K562 (cell line): ENCODE measurements around the gene CIAPIN1. TPM values are rescaled to one million over a fixed set of nuclear protein-coding genes. Genes with fewer than 3 reads are reported as not detected.

Experiments
- ATAC-seq: fragments of 200-7000 bp; cut with Tn5 transposase; 3 replicates; pipeline ENCODE4 v1.9.1; 2020; ENCODE audit warnings: moderate library complexity
- BruUV-seq: library from RNA; stranded (reverse); fragments of 400-500 nt; replicated peaks from 2 replicates; lab custom pipeline; 2021; lab: Mats Ljungman, UMichigan
- CTCF ChIA-PET: fragments of 300-600 bp; formaldehyde crosslinking; extraction: SDS; loops from one replicate; lab custom pipeline; 2021; ENCODE audit warnings: low intra/inter-chr PET ratio; lab: Yijun Ruan, JAX
- POLR2A ChIA-PET: fragments of 300-600, 350-650 bp; sonication (Branson Sonifier 250); formaldehyde crosslinking; extraction: SDS; loops from one replicate; lab custom pipeline; 2021; ENCODE audit warnings: antibody characterized with exemption, inconsistent platforms; lab: Yijun Ruan, JAX
- DNase-seq, 4 experiments: peaks; one replicate each; pipeline versions ENCODE4 v3.0.0 to v3.0.0-alpha.2; 2011 to 2018; ENCODE audit warnings: low spot score in 3 of 4, mixed read lengths in 3 of 4; ENCODE audit errors: extremely low read depth in 1 of 4
- FAIRE-seq: peaks from 2 replicates; lab custom pipeline; 2011; peaks lifted over from hg19 to GRCh38; lab: Jason Lieb, UNC
- H2AFZ ChIP-seq: 2 replicates; pipeline ENCODE4 v1.6.0; 2011; ENCODE audit warnings: low read depth, low read length, control low read depth, inconsistent platforms
- H3K27ac ChIP-seq: fragments of 200-600 bp; 3 replicates; pipeline ENCODE4 v1.8.0; 2011; ENCODE audit warnings: low read depth, mild to moderate bottlenecking, control low read depth, inconsistent platforms, low read length, moderate library complexity, mixed read lengths; ENCODE audit errors: extremely low read depth
- H3K27me3 ChIP-seq, 2 experiments: fragments of 300-600 bp in 1 of 2; 2 replicates in 1 of 2; 3 replicates in 1 of 2; pipeline versions ENCODE4 v1.6.0 to v1.8.0; 2011; ENCODE audit warnings: inconsistent platforms in 2 of 2, low read length in 2 of 2, mild to moderate bottlenecking in 1 of 2, mixed read lengths in 1 of 2, moderate library complexity in 1 of 2; ENCODE audit not compliant: control insufficient read depth in 2 of 2, insufficient read depth in 2 of 2
- H3K36me3 ChIP-seq: fragments of 300-600 bp; 3 replicates; pipeline ENCODE4 v1.8.0; 2011; ENCODE audit warnings: mild to moderate bottlenecking, low read length, inconsistent platforms; ENCODE audit not compliant: control insufficient read depth, insufficient read depth
- H3K4me1 ChIP-seq, 2 experiments: fragments of 200-600 bp in 1 of 2; replicated peaks in 1 of 2; 2 replicates in 1 of 2; 3 replicates in 1 of 2; pipeline versions ENCODE4 v1.5.1 to v1.8.0; 2011; ENCODE audit warnings: inconsistent platforms in 2 of 2, low read length in 2 of 2, mild to moderate bottlenecking in 1 of 2, mixed read lengths in 1 of 2, moderate library complexity in 1 of 2; ENCODE audit not compliant: control insufficient read depth in 2 of 2, insufficient read depth in 2 of 2
- H3K4me2 ChIP-seq: 2 replicates; pipeline ENCODE4 v1.6.1; 2011; ENCODE audit warnings: low read length, control low read depth, inconsistent platforms, mixed read lengths; ENCODE audit not compliant: insufficient read depth
- H3K4me3 ChIP-seq: fragments of 200-600 bp; sonication (generic), shearing (Covaris generic); 2 replicates; pipeline ENCODE4 v1.5.1; 2016; ENCODE audit warnings: control low read depth, inconsistent platforms
- H3K79me2 ChIP-seq: fragments of 200-600 bp; 3 replicates; pipeline ENCODE4 v1.8.0; 2011; ENCODE audit warnings: low read length, inconsistent platforms; ENCODE audit not compliant: control insufficient read depth, insufficient read depth
- H3K9ac ChIP-seq, 2 experiments: 2 replicates each; pipeline versions ENCODE4 v1.6.0 to v1.6.1; 2011; ENCODE audit warnings: low read depth in 2 of 2, low read length in 2 of 2, control low read depth in 1 of 2, inconsistent platforms in 1 of 2, mild to moderate bottlenecking in 1 of 2, mixed read lengths in 1 of 2; ENCODE audit not compliant: insufficient read depth in 1 of 2
- H3K9me1 ChIP-seq: one replicate; pipeline ENCODE4 v1.6.0; 2011; ENCODE audit warnings: inconsistent platforms, mild to moderate bottlenecking, low read length, moderate library complexity; ENCODE audit not compliant: control insufficient read depth, insufficient read depth
- H3K9me3 ChIP-seq: replicated peaks from 2 replicates; pipeline ENCODE4 v1.5.1; 2011; ENCODE audit warnings: low read depth, low read length, inconsistent platforms; ENCODE audit not compliant: control insufficient read depth, insufficient read depth
- H4K20me1 ChIP-seq: replicated peaks from 2 replicates; pipeline ENCODE4 v1.6.1; 2011; ENCODE audit warnings: low read length, inconsistent platforms, mixed read lengths; ENCODE audit not compliant: control insufficient read depth, insufficient read depth
- ASH1L ChIP-seq: fragments of 450-650 bp; IDR thresholded peaks from 2 replicates; pipeline ENCODE4 v1.6.1; 2018; ENCODE audit warnings: borderline replicate concordance, mild to moderate bottlenecking, low read depth; ENCODE audit not compliant: partially characterized antibody
- ELF1 ChIP-seq: fragments of 200-800 bp; sonication (Bioruptor generic); IDR thresholded peaks from 2 replicates; pipeline ENCODE4 v1.6.1; 2016; ENCODE audit warnings: missing genetic modification characterization, missing compliant biosample characterization
- MAZ ChIP-seq, 2 experiments: fragments of 450-650 bp in 1 of 2; sonication (generic) in 1 of 2; formaldehyde crosslinking; IDR thresholded peaks in 1 of 2; conservative IDR thresholded peaks in 1 of 2; 2 replicates each; pipeline versions ENCODE4 v1.4.0 to v1.5.0; 2020; ENCODE audit warnings: mild to moderate bottlenecking in 1 of 2, missing genetic modification reagents in 1 of 2
- MYC ChIP-seq, 2 experiments: fragments of 250-450 bp in 1 of 2; sonication (Bioruptor Pico) in 1 of 2; IDR thresholded peaks; 2 replicates each; pipeline versions ENCODE4 v1.5.1 to v1.6.1; 2012 to 2021; ENCODE audit warnings: low read depth in 2 of 2, borderline replicate concordance in 1 of 2, improper control_type of control experiment in 1 of 2, low read length in 1 of 2, mild to moderate bottlenecking in 1 of 2, moderate library complexity in 1 of 2
- NRF1 ChIP-seq, 2 experiments: fragments of 450-650 bp; IDR thresholded peaks in 1 of 2; conservative IDR thresholded peaks in 1 of 2; 2 replicates each; pipeline ENCODE4 v1.6.1; 2014; ENCODE audit warnings: mild to moderate bottlenecking in 2 of 2
- POLR2G ChIP-seq: fragments of 200-400 bp; formaldehyde crosslinking; IDR thresholded peaks from 2 replicates; pipeline ENCODE4 v1.6.1; 2017; ENCODE audit warnings: low read depth, mild to moderate bottlenecking, antibody characterized with exemption, low read length, moderate library complexity
- SMARCC2 ChIP-seq: fragments of 450-650 bp; IDR thresholded peaks from 2 replicates; pipeline ENCODE4 v1.6.1; 2017; ENCODE audit warnings: antibody characterized with exemption, moderate library complexity, mild to moderate bottlenecking, low read depth
- TBL1XR1 ChIP-seq, 2 experiments: IDR thresholded peaks; 2 replicates each; pipeline ENCODE4 v1.6.1; 2012; ENCODE audit warnings: improper control_type of control experiment in 2 of 2, low read length in 2 of 2, mild to moderate bottlenecking in 1 of 2
- WGBS: fragments of 100-300 bp; shearing (Covaris generic); methylation state at CpG from one replicate; pipeline ENCODE4 v1.1.6; 2016; ENCODE audit warnings: low coverage, mixed read lengths; ENCODE audit not compliant: insufficient coverage; ENCODE audit errors: missing lambda C conversion rate; 5-methylcytosine and 5-hydroxymethylcytosine counted together
- in situ Hi-C: fragments of 300-500 bp; cut with MboI; formaldehyde crosslinking; loops from 4 replicates; pipeline ENCODE4 v1.15.0; 2018; ENCODE audit warnings: inconsistent platforms, mixed read lengths
- intact Hi-C: fragments of 100-400 bp; cut with micrococcal nuclease; formaldehyde crosslinking; loops from 2 replicates; pipeline ENCODE4 v1.14.2; 2022
- polyA plus RNA-seq, 8 experiments: library from polyadenylated mRNA; depleted of rRNA in 4 of 8; stranded (reverse) in 5 of 8; unstranded in 3 of 8; fragments of >200 nt; fragmentation: Nextera tagmentation in 2 of 8; fragmentation: Illumina TruSeq in 1 of 8; extraction: Ambion mirVana in 2 of 8; extraction: Trizol in 1 of 8; gene quantifications; 2 replicates each; pipeline versions ENCODE4 v1.2.1 to v1.2.3, GENCODE V29; 2011 to 2014; ENCODE audit warnings: inconsistent platforms in 1 of 8, missing spikeins in 1 of 8
- total RNA-seq, 7 experiments: library from RNA; depleted of rRNA in 6 of 7; stranded (reverse); fragments of >200 nt in 6 of 7; fragmentation: Illumina TruSeq in 2 of 7; extraction: Trizol in 2 of 7; gene quantifications; 2 replicates each; pipeline versions ENCODE4 v1.2.1 to v1.2.3, GENCODE V29; 2011 to 2021; ENCODE audit warnings: low replicate concordance in 1 of 7
- TF ChIP-seq, protein P1 (sequence below): fragments of 450-650 bp; IDR thresholded peaks from 2 replicates; pipeline ENCODE4 v1.6.1; 2018; ENCODE audit not compliant: partially characterized antibody
- TF ChIP-seq, protein P2 (sequence below), 2 experiments: IDR thresholded peaks; 2 replicates each; pipeline ENCODE4 v1.6.1; 2011; ENCODE audit warnings: borderline replicate concordance in 1 of 2, control low read depth in 1 of 2, low read depth in 1 of 2, low read length in 1 of 2, mild to moderate bottlenecking in 1 of 2, mixed read lengths in 1 of 2, moderate library complexity in 1 of 2; ENCODE audit not compliant: insufficient read depth in 1 of 2, insufficient read length in 1 of 2, poor library complexity in 1 of 2, severe bottlenecking in 1 of 2; ENCODE audit errors: extremely low read depth in 1 of 2
- TF ChIP-seq, protein P3 (sequence below), 2 experiments: fragments of 450-650 bp; conservative IDR thresholded peaks; 2 replicates each; pipeline ENCODE4 v1.6.1; 2017; ENCODE audit warnings: mild to moderate bottlenecking in 2 of 2, moderate library complexity in 2 of 2

Gene CIAPIN1
- total and polyA plus RNA-seq, 9 of the 15 experiments (the other 6 are each of a cell fraction or from before 2014, with no cell fraction given): 71.8 to 263 (median 95.7) TPM

DNA sequence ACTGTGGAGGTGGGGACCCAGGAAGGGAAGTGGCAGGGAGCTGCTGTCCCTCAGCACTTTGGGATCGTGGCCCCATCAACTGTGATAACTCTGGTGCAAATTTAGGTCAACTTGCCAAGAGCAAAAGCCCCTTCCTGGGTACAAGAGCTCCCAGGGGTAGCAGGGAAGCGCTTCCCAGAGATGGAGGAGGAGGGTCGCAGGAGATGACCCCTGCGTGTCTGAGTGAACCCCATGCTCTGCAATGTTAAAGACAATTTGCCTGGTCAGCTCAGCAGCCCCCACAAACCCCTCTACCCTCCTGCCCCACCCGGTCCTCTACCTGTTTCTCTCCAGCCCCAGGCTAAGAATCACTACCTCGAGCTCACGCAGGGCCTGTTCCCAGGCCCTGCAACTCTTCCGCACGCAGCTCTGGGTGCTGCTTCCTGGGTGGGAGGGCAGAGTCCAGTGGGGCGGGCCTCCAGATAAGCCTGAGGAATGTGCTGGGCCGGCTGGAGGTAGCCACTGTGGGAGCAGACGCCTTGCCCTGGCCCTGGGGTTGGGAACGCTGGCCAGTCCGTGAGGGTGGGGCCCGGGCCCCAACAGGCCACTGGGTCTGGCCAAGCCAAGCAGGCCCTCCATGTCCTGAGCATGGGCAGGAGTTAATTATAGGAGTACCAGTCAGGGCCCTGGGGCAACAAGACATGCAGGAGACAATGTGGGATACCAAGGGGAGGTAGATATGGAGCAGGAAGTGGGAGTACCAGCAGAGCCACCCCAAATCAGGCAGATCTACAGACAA is 33.0 kb upstream of the CIAPIN1 start:
- Histone ChIP-seq H3K4me3 (no peak overlapping the region), H3K79me2 (no peaks in the 10 kb centered on the region), H3K9me3 (no peaks in the 10 kb centered on the region), H3K27ac (peak overlapping the region; percentile 15; the same call in 1 of the 3 replicates), H4K20me1 (no peaks in the 10 kb centered on the region), H3K4me1 (peaks cover 27 to 61% of the 10 kb centered on the region in 2 experiments), H3K4me2 (peak overlapping the region; percentile 58), H3K9me1 (no peaks in the 10 kb centered on the region), H3K27me3 (no peaks in the 10 kb centered on the region), H3K9ac (peak overlapping the region; percentile 26 to 83; a peak in 2 of 4 replicates), H2AFZ (peak overlapping the region; percentile 80), H3K36me3 (no peaks in the 10 kb centered on the region)
- FAIRE-seq: peak; percentile 88
- no TSS peak for BruUV-seq
- ChIA-PET CTCF (no interaction called here), POLR2A (interaction anchor here (0.7 to 1.1 kb wide), 2 partner anchors 18 to 49 kb away, joined by 3 to 6 read pairs; partner anchors contain the start of gene POLR2C)
- peak; percentile 76 to 85 (median 80) for DNase-seq
- in situ Hi-C loops (loop anchor here (5.0 kb wide), 1 partner anchor 37 kb away; no protein-coding TSS in a partner anchor), intact Hi-C loops (no loop called here)
- 16% methylated on average over 15 of the region's 15 CpGs for WGBS
- ATAC-seq: peak; percentile 82
- TF ChIP-seq NRF1 (conservative IDR thresholded peaks at IDR 0.05 in 1 of 2, IDR thresholded peaks at IDR 0.05 in 1 of 2) (peak; percentile 57 to 59; a peak in 3 of 4 replicates), MAZ (CRISPR knock-in tag; conservative IDR thresholded peaks at IDR 0.05 in 1 of 2, IDR thresholded peaks at IDR 0.05 in 1 of 2) (peak in 1 of 2 experiments; percentile 40; a peak in 1 of 4 replicates), ELF1 (tag) (peak; percentile 84), SMARCC2 (no peak), POLR2G (peak; percentile 74), MYC (IDR thresholded peaks at IDR 0.05; ENCODE audit: low read depth, low read length) (peak; percentile 41; the same call in 1 of the 2 replicates), MYC (CRISPR knock-in tag; IDR thresholded peaks at IDR 0.05; ENCODE audit: borderline replicate concordance, low read depth) (no peak), ASH1L (no peak), TBL1XR1 (IDR thresholded peaks at IDR 0.05; ENCODE audit: low read length in 2 of 2) (0 out of 4 replicates have a peak, but pooled peaks of 1 of the 2 experiments have one; percentile 8)
- TF ChIP-seq, protein P1, sequence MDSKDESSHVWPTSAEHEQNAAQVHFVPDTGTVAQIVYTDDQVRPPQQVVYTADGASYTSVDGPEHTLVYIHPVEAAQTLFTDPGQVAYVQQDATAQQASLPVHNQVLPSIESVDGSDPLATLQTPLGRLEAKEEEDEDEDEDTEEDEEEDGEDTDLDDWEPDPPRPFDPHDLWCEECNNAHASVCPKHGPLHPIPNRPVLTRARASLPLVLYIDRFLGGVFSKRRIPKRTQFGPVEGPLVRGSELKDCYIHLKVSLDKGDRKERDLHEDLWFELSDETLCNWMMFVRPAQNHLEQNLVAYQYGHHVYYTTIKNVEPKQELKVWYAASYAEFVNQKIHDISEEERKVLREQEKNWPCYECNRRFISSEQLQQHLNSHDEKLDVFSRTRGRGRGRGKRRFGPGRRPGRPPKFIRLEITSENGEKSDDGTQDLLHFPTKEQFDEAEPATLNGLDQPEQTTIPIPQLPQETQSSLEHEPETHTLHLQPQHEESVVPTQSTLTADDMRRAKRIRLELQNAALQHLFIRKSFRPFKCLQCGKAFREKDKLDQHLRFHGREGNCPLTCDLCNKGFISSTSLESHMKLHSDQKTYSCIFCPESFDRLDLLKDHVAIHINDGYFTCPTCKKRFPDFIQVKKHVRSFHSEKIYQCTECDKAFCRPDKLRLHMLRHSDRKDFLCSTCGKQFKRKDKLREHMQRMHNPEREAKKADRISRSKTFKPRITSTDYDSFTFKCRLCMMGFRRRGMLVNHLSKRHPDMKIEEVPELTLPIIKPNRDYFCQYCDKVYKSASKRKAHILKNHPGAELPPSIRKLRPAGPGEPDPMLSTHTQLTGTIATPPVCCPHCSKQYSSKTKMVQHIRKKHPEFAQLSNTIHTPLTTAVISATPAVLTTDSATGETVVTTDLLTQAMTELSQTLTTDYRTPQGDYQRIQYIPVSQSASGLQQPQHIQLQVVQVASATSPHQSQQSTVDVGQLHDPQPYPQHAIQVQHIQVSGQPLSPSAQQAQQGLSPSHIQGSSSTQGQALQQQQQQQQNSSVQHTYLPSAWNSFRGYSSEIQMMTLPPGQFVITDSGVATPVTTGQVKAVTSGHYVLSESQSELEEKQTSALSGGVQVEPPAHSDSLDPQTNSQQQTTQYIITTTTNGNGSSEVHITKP: no peak
- TF ChIP-seq, protein P2, sequence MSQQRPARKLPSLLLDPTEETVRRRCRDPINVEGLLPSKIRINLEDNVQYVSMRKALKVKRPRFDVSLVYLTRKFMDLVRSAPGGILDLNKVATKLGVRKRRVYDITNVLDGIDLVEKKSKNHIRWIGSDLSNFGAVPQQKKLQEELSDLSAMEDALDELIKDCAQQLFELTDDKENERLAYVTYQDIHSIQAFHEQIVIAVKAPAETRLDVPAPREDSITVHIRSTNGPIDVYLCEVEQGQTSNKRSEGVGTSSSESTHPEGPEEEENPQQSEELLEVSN (IDR thresholded peaks at IDR 0.05; ENCODE audit: borderline replicate concordance in 1 of 2, extremely low read depth in 1 of 2, insufficient read depth in 1 of 2, insufficient read length in 1 of 2, low read depth in 1 of 2, low read length in 1 of 2, poor library complexity in 1 of 2, severe bottlenecking in 1 of 2): peak in 1 of 2 experiments; percentile 66
- TF ChIP-seq, protein P3, sequence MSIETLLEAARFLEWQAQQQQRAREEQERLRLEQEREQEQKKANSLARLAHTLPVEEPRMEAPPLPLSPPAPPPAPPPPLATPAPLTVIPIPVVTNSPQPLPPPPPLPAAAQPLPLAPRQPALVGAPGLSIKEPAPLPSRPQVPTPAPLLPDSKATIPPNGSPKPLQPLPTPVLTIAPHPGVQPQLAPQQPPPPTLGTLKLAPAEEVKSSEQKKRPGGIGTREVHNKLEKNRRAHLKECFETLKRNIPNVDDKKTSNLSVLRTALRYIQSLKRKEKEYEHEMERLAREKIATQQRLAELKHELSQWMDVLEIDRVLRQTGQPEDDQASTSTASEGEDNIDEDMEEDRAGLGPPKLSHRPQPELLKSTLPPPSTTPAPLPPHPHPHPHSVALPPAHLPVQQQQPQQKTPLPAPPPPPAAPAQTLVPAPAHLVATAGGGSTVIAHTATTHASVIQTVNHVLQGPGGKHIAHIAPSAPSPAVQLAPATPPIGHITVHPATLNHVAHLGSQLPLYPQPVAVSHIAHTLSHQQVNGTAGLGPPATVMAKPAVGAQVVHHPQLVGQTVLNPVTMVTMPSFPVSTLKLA (conservative IDR thresholded peaks at IDR 0.05): 0 out of 4 replicates have a peak, but pooled peaks of 1 of the 2 experiments have one; percentile 24
